ENCODE measurements around the gene AK8. TPM values are rescaled to one million over a fixed set of nuclear protein-coding genes. Genes with fewer than 3 reads are reported as not detected.

Gene AK8
- total RNA-seq (1 to 10 TPM in 1 of 10 donors, under 1 TPM in 4, not detected in 5; 0.15 to 1.0 (median 0.26) TPM), polyA plus RNA-seq (under 1 TPM in 1 of 2 donors, not detected in 1; 0.09 TPM)
- long read RNA-seq, donor 1, partial matches to known transcripts, result 0 of 1 reads
- long read RNA-seq, donor 1, other reads (novel, unspliced or antisense), result 1 of 1 reads
- long read RNA-seq, donor 2, result 0 reads
- long read RNA-seq, donor 3, partial matches to known transcripts, result 0 of 1 reads
- long read RNA-seq, donor 3, other reads (novel, unspliced or antisense), result 1 of 1 reads

GRCh38 chr9:132877824-132878694 is at the start of gene AK8:
Gene AK8, minus strand, starts transcription at chr9:132878284. Its CDS starts 29 bp downstream, at chr9:132878255.
- Histone ChIP-seq H3K27me3 (no peaks in the 10 kb centered on the region), H3K9me3 (no peaks in the 10 kb centered on the region), H3K27ac (peak within 1 kb of the TSS; percentile 24 to 85 (median 76)), H3K4me3 (peak within 1 kb of the TSS; percentile 75 to 100 (median 92)), H3K4me1 (peaks cover 2 to 16% (median 7%) of the 10 kb centered on the region in 9 donors), H3K36me3 (no peaks in the 10 kb centered on the region)
- ATAC-seq (peak; percentile 86 to 94 (median 92)), DNase-seq (peak; percentile 62 to 79)
- intact Hi-C loops (cut with DNase I), result no loop called here
- 1% methylated on average over 87 to 89 of the region's 89 CpGs for WGBS, 2 donors
- TF ChIP-seq CTCF (IDR thresholded peaks at IDR 0.05), result no peak

GRCh38 chr9:132927704-132928103 is 49.6 kb upstream of the AK8 start:
- H3K4me1 ChIP-seq, result no peaks in the 10 kb centered on the region
- ATAC-seq (no peak), DNase-seq (no peak)
- no peaks in the 10 kb centered on the region for H3K9me3 ChIP-seq
- H3K4me3 ChIP-seq, result no peak overlapping the region
- peaks cover 0 to 94% (median 42%) of the 10 kb centered on the region in 9 donors for H3K36me3 ChIP-seq
- WGBS, 2 donors, result 90 to 95% methylated on average over 7 of the region's 7 CpGs
- intact Hi-C loops (cut with DNase I), result no loop called here
- no peaks in the 10 kb centered on the region for H3K27me3 ChIP-seq
- H3K27ac ChIP-seq, result no peak overlapping the region
- no peak for TF ChIP-seq CTCF (IDR thresholded peaks at IDR 0.05)

GRCh38 chr9:132923346-132923902 is 45.3 kb upstream of the AK8 start:
- WGBS, 2 donors, result 74 to 75% methylated on average over 9 of the region's 9 CpGs
- Histone ChIP-seq H3K27ac (no peak overlapping the region), H3K4me1 (peaks cover 0 to 10% (median 0%) of the 10 kb centered on the region in 9 donors), H3K36me3 (peaks cover 0 to 100% (median 73%) of the 10 kb centered on the region in 9 donors), H3K4me3 (no peak overlapping the region), H3K27me3 (no peaks in the 10 kb centered on the region), H3K9me3 (no peaks in the 10 kb centered on the region)
- TF ChIP-seq CTCF (IDR thresholded peaks at IDR 0.05), result no peak
- DNase-seq, result no peak
- ATAC-seq, result no peak
- intact Hi-C loops (cut with DNase I), result no loop called here

GRCh38 chr9:132919614-132920268 is 41.7 kb upstream of the AK8 start:
- no peaks in the 10 kb centered on the region for H3K27me3 ChIP-seq
- H3K27ac ChIP-seq, result peak overlapping the region in 5 of 10 donors; percentile 24 to 45 (median 39)
- peaks cover 0 to 100% (median 70%) of the 10 kb centered on the region in 9 donors for H3K36me3 ChIP-seq
- H3K9me3 ChIP-seq, result peaks cover 0 to 6% (median 0%) of the 10 kb centered on the region in 11 donors
- 64 to 68% methylated on average over 7 of the region's 7 CpGs for WGBS, 2 donors
- no peak overlapping the region for H3K4me3 ChIP-seq
- no peak for DNase-seq
- no peak for TF ChIP-seq CTCF (IDR thresholded peaks at IDR 0.05)
- H3K4me1 ChIP-seq, result peaks cover 0 to 10% (median 0%) of the 10 kb centered on the region in 9 donors
- intact Hi-C loops (cut with DNase I), result no loop called here
- peak in 6 of 8 donors; percentile 61 to 82 (median 74) for ATAC-seq
